ENCODE data around the gene CTNNBL1.

The CTNNBL1 gene

DNA sequence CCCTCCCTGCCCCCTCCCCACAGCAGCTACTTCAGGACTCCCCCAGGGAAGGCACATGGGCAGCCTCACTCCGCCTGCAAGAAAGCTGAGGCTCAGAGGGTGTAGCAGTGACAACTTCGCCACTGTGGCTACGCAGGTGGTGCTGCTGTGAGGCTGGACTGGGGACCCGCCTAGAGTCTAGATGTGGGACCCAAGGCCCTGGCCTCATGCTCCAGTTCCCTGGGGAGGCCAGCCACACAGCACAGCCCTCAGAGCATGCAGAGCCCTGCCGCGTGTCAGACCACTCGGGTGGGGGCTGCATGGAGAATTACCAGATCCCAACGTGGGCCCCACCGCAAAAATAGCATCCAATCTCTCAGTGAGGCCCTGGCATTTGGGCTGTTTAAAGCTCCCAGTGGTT, 178.3 kb downstream of the CTNNBL1 start:
- TF ChIP-seq, protein P1, sequence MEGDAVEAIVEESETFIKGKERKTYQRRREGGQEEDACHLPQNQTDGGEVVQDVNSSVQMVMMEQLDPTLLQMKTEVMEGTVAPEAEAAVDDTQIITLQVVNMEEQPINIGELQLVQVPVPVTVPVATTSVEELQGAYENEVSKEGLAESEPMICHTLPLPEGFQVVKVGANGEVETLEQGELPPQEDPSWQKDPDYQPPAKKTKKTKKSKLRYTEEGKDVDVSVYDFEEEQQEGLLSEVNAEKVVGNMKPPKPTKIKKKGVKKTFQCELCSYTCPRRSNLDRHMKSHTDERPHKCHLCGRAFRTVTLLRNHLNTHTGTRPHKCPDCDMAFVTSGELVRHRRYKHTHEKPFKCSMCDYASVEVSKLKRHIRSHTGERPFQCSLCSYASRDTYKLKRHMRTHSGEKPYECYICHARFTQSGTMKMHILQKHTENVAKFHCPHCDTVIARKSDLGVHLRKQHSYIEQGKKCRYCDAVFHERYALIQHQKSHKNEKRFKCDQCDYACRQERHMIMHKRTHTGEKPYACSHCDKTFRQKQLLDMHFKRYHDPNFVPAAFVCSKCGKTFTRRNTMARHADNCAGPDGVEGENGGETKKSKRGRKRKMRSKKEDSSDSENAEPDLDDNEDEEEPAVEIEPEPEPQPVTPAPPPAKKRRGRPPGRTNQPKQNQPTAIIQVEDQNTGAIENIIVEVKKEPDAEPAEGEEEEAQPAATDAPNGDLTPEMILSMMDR (IDR thresholded peaks at IDR 0.05; ENCODE audit: low read depth, low read length, missing control alignments): no peak

DNA sequence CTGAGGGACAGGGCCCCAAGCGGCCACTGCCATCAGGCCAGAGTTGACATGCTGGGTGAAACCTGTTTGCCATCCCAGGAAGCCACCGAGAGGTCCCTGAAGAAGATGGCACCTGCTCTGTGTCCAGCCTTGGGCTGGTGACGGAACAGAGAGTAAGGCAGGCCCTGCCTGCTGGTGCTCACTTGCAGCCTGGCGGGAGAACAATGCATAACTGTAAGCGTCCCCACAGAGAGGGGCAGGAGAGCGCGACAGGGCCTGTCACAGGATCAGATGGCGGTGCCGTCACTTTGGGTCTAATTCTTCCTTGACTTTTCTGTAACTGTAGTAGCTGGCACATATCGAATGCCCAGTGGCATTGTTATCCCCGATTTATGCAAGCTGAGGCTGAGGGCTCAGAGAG, 180.1 kb downstream of the CTNNBL1 start:
- no peak overlapping the region for H3K4me3 ChIP-seq (ENCODE audit: low read depth, low read length)
- TF ChIP-seq, protein P1 (IDR thresholded peaks at IDR 0.05; ENCODE audit: low read depth, low read length, missing control alignments): no peak
- in situ Hi-C loops (cut with HindIII; ENCODE audit: low sequenced_read_pairs): no loop called here
- no peak for DNase-seq (ENCODE audit: low read depth)

More for the DNA sequence above, 178.3 kb downstream of the CTNNBL1 start:
- in situ Hi-C loops (cut with HindIII; ENCODE audit: low sequenced_read_pairs): no loop called here
- no peak overlapping the region for H3K4me3 ChIP-seq (ENCODE audit: low read depth, low read length)
- no peak for DNase-seq (ENCODE audit: low read depth)

DNA sequence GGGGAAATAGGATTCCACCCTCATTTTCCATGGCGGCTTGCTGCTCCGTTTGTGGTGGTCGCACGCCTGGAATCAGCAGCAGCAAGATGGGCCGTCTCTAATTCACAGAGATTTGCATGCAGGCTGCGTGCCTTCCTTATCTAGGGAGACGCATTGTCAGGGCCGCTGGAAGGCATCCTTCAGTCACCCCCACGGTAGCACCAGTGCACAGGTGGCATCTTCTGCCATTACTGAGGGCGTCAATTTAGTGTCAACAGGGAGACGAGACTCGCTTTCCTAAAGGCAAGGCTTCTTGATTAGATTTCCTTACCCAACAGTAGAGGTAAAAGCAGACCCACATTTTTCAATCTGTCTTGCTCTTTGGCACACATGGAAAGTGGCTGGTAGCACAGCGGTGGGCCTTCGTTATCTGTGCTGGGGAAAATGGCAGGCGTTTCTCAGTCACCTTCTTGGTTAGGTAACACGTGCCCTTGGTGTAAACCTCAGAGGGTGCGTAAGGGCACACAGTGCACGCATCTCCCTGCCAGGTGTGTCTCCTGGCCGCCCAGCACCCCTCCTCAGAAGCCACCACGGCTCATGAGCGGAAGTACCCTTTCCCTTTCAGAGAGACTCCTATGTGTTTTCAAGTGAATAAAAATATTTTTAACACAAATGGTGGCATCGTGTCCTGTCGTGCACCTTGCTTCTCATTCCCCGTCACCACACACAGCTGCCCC, 181.8 kb downstream of the CTNNBL1 start:
- in situ Hi-C loops (cut with HindIII; ENCODE audit: low sequenced_read_pairs): loop anchor here (5.0 kb wide), 1 partner anchor 33 kb away; no protein-coding TSS in a partner anchor
- TF ChIP-seq, protein P1 (IDR thresholded peaks at IDR 0.05; ENCODE audit: low read depth, low read length, missing control alignments): no peak
- DNase-seq (ENCODE audit: low read depth): no peak
- H3K4me3 ChIP-seq (ENCODE audit: low read depth, low read length): no peak overlapping the region

DNA sequence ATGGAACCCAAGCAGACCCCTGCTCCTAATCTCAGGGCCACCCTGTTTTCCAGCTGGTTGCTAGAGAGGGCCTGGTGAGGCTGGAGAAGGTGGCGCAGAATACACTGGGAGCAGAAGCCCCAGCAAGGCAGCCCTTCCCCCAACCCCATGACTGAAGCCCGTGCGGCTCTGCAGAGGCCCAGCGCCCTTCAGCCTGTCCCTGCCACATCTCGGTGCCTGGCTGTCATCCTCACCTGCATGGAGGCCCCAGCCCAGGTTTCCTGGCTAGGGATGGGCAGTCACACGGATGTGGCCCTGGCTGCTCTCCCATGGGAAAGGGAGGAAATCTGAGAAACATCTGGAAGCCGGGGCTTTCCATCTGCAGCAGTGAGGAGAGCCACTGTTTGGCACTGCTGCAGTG, 183.0 kb downstream of the CTNNBL1 start:
- in situ Hi-C loops (cut with HindIII; ENCODE audit: low sequenced_read_pairs): loop anchor here (5.0 kb wide), 1 partner anchor 35 kb away; no protein-coding TSS in a partner anchor
- TF ChIP-seq, protein P1 (IDR thresholded peaks at IDR 0.05; ENCODE audit: low read depth, low read length, missing control alignments): no peak
- no peak overlapping the region for H3K4me3 ChIP-seq (ENCODE audit: low read depth, low read length)
- no peak for DNase-seq (ENCODE audit: low read depth)

DNA sequence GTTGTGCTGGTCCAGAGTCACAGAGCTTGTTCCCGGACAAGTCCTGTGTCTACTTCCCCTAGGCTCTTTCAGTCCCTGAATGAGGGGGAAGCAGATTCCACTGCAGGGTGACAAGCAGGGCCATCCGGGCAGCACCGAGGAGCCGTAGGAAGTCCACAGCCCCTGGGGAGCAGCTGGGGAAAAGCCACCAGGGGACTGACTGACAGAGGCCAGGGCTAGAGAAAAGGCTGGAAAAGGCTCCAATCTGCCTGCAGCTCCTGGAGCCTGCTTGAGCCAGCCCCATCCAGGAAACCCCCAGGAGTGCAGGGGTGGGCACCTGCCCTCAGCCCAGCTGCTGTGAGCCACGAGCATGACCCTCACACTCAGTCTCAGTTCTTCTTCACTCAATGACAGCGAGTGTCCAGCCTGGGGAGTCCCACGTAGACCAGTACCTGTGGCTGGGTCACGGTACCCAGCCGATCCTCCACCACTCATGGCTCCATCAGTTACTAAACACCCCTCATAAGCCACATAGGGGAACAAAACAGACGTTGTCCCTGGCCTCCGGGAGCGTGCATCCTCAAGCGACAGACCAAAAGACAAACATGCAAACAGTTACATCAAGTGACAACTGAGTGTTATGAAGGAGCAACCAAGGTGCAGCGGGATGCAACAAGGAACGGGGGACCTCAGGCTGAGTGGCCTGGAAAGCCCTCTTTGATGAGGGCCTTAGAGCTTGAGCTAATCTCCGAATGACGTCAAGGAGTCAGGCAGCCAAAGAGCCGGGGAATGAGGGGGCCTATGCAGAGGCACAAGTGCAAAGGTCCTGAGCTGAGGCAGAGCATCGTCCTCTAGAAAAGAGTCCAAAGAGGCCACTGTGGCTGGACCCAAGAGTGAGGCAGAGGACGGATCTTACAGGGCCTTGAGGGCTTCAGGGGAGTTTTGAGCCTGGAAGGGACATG, 184.3 kb downstream of the CTNNBL1 start:
- no peak for DNase-seq (ENCODE audit: low read depth)
- H3K4me3 ChIP-seq (ENCODE audit: low read depth, low read length): no peak overlapping the region
- in situ Hi-C loops (cut with HindIII; ENCODE audit: low sequenced_read_pairs): loop anchor here (5.0 kb wide), 1 partner anchor 36 kb away; no protein-coding TSS in a partner anchor
- TF ChIP-seq, protein P1 (IDR thresholded peaks at IDR 0.05; ENCODE audit: low read depth, low read length, missing control alignments): no peak

DNA sequence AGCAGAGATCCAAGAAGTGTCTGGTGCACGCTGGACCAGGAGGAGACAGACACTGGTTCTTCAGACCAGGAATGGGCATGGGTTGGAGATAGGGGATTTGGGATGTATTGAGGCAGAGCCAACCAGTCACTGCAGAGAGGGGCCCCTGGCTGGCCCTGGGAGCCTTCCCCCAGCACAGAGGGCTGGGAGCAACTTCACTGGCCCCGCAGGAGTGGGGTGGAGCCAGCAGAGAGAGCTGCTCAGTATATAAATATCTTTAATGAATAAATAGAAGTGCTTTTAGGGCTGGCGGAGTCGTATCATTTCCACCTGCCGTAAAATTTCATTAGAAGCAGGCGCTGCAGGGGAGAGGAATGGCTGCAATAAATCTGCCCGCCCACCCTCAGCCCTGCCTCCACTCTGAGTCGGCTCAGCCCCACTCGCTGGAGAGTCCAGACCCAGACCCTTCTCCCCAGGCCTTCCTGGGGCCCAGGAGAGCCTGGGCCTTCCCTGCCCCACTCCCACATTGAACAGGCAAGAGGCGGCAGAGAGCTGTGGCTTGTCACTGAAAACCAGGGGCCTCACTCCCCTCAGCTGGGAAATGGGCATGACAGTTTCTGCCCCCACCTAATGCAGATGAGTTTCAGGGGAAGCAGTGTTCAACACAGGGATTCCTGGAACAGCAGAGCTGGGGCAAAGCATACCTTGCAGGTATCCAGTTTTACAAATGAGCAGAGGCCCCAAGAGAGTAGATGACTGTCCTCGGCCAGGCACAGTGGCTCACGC, 185.2 kb downstream of the CTNNBL1 start:
- no peak overlapping the region for H3K4me3 ChIP-seq (ENCODE audit: low read depth, low read length)
- in situ Hi-C loops (cut with HindIII; ENCODE audit: low sequenced_read_pairs): loop anchor here (5.0 kb wide), 1 partner anchor 37 kb away; no protein-coding TSS in a partner anchor
- TF ChIP-seq, protein P1 (IDR thresholded peaks at IDR 0.05; ENCODE audit: low read depth, low read length, missing control alignments): no peak
- DNase-seq (ENCODE audit: low read depth): no peak
